Choroid plexus epithelial cell (primary cell): ENCODE measurements around the gene NCKAP5.
A peak's percentile ranks its signal among the peaks of the same experiment; 100 is the strongest.

ENCODE experiments used
- DNase-seq: peaks from one replicate; pipeline ENCODE4 v3.0.0-alpha.2; 2010; ENCODE audit warnings: low read depth
- H3K4me3 ChIP-seq: 2 replicates; pipeline ENCODE4 v1.5.1; 2011; ENCODE audit warnings: low read depth, mild to moderate bottlenecking, control low read depth, low read length, moderate library complexity
- TF ChIP-seq, protein P1 (sequence below): conservative IDR thresholded peaks from 2 replicates; pipeline ENCODE4 v1.5.1; 2011; ENCODE audit warnings: low read depth, mild to moderate bottlenecking, control low read depth, inconsistent platforms, low read length, moderate library complexity

The NCKAP5 gene

DNA sequence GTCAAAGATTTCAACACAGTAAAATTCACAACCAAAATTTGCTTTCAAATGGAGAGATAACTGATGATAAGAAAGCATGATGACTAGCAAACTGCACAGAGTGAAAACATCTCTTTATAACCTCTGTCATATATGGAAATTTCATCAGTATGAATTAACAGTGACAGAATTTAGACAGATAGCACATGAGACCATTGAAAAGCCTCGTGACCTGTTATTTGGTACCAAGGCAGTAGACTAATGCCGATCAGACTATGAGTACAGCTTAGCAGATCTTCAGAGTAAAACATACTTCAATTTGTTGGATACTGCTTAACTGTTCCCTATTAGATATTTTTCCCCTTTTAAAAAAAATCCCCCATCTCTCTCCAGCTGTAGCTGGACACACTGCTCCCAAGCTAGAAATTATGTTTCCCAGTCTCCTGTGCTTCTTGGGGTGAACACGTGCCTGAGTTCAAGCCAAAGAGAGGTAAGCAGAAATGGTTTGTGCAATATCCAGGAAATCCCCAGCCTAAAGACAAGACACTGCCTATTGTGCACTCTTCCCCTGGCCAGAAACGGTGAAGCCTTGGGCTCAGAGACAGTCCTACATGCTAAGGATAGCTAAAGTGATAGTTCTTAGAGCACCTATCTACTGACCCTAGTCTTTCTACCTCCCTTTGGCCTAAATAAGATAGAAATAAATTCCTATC is 256.1 kb downstream of the NCKAP5 start:
- TF ChIP-seq, protein P1, sequence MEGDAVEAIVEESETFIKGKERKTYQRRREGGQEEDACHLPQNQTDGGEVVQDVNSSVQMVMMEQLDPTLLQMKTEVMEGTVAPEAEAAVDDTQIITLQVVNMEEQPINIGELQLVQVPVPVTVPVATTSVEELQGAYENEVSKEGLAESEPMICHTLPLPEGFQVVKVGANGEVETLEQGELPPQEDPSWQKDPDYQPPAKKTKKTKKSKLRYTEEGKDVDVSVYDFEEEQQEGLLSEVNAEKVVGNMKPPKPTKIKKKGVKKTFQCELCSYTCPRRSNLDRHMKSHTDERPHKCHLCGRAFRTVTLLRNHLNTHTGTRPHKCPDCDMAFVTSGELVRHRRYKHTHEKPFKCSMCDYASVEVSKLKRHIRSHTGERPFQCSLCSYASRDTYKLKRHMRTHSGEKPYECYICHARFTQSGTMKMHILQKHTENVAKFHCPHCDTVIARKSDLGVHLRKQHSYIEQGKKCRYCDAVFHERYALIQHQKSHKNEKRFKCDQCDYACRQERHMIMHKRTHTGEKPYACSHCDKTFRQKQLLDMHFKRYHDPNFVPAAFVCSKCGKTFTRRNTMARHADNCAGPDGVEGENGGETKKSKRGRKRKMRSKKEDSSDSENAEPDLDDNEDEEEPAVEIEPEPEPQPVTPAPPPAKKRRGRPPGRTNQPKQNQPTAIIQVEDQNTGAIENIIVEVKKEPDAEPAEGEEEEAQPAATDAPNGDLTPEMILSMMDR, result no peak
- no peak overlapping the region for H3K4me3 ChIP-seq
- DNase-seq, result peak; percentile 13

DNA sequence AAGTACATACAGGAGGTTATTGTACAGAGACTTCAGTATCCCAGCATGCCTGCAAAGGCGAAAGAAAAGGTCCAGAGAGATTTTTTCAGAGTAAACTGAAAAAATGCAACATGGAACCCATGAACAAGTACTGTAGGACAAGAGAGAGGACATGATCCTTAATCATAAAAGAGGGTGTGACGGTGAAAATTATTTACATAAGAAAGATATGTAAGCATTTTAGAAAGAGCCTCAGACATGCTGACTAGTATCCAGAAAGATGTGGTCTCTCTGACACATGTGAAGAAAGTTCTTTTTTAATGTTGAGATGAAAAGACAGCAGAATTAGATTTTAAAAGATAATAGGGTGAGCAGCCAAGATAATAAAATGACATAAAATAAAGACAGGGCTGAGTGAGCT is 262.0 kb downstream of the NCKAP5 start:
- H3K4me3 ChIP-seq, result no peak overlapping the region
- TF ChIP-seq, protein P1, result no peak
- no peak for DNase-seq

DNA sequence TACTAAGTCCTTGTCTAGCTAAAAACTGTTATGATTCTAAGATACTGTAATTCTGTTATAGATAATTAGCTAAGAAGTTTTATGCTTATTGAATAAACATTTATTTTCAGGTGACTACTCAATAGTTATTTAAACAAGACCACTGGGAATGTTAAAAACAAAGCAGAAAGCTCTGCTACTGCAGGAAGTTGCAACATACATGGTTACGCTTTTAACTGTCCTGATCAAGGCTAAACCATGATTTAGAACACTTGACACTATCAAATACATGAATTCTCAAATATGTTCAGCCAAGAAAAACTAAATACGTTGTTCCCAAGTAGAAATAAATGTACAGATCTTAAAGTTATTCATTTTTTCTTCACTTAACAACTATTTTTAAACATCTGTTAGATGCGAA is 263.9 kb downstream of the NCKAP5 start:
- TF ChIP-seq, protein P1, result no peak
- no peak overlapping the region for H3K4me3 ChIP-seq
- peak; percentile 15 for DNase-seq

DNA sequence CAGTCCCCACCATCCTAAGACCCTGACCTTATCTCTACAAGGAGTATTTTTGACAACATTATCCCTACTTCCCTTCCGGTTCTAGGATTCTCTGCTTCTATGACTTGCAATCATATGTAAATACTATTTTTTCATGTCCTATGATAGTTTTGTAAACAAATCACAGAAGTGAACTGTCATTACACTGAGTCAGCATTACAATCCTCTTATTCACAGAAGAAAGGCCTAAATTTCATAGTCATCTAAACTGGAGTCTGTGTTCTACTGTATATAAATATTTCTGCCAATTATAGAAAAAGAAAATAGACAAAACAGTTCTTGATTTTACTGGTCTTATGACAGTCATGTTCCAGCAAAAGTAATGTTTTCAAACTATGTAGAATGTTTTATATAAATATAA is 265.1 kb downstream of the NCKAP5 start:
- TF ChIP-seq, protein P1, result no peak
- peak; percentile 41 for DNase-seq
- no peak overlapping the region for H3K4me3 ChIP-seq

DNA sequence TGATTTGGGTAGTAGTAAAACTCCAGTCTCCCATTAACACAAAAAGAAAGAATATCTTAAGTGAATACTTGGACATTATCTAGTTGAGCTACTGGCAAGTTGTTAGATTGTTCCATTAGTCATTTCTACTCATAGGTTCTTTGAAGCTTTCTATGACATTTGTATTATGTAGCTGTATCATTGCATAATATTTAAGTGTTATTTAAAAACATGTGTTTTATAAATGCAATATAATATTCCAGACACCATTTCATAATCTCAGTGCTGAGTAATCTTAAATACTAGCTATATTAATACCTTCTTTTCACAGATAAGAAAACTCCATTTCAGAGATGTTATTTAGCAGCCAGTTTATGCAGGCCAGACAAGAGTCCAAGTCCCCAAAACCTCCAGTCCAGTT is 271.9 kb downstream of the NCKAP5 start:
- DNase-seq, result peak; percentile 10
- TF ChIP-seq, protein P1, result no peak
- no peak overlapping the region for H3K4me3 ChIP-seq

DNA sequence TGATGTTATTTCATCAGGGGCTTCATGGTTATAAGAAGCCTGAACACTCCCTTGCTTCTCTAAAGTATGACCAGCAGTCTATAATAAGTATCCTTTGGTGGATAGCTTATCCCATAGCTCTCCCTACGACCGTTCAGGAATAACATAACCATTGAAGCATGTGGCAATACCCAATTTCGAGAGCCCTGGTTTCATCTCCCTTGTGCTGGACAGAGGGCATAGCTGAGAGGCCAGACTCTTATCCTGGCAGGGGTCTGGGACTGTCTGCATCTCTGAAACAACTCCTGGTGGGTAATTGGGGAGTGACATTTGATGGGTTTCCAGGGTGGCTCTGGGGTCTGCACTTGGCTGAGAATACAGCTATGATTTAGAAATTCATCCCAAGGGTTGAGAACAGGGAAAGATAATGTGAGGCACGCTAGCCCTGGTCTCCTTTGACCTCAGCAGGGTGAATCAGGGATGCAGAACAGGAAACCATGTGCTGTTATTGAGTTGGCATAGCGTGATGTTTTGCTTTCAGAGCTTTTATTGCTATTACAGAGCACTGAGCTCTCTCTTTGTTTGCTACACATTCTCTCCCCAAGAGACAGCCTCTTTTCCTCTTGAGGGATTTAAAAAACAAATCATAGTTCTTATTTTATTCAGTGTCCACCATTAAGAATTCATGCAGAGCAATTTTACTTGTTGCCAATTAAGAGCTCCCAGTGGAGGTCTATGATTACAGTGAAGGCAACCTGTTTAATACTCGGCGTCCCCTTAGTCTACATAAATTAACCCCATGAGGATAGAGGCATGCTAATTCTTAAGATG is 274.5 kb downstream of the NCKAP5 start:
- no peak overlapping the region for H3K4me3 ChIP-seq
- TF ChIP-seq, protein P1, result no peak
- peak; percentile 31 for DNase-seq
